Measurements from ENCODE around the gene DPP7.
A peak's percentile ranks its signal among the peaks of the same experiment; 100 is the strongest.

DPP7 gene

GRCh38 chr9:137069508-137070091 lies 44.9 kb downstream of the DPP7 start:
- Histone ChIP-seq H4K20me1 (ENCODE audit: low read depth, low read length) (no peaks in the 10 kb centered on the region), H3K9me2 (replicated peaks; ENCODE audit: insufficient read depth, low read length) (no peaks in the 10 kb centered on the region), H3K4me3 (ENCODE audit: insufficient read depth, low read length, poor library complexity, severe bottlenecking) (peak overlapping the region; percentile 83), H3K4me2 (ENCODE audit: low read depth, low read length, poor library complexity, severe bottlenecking) (peak overlapping the region; percentile 79), H3K9ac (ENCODE audit: low read length) (peak overlapping the region; percentile 80), H2AFZ (ENCODE audit: low read depth, low read length, severe bottlenecking) (no peak overlapping the region), H3K27ac (ENCODE audit: low read depth, low read length) (peak overlapping the region; percentile 70), H3K36me3 (ENCODE audit: low read length) (no peaks in the 10 kb centered on the region), H3F3A (ENCODE audit: insufficient read depth) (peaks cover 13% of the 10 kb centered on the region), H3K79me2 (ENCODE audit: insufficient read depth, low read length) (peaks cover 12% of the 10 kb centered on the region), H3K27me3 (ENCODE audit: low read length) (no peaks in the 10 kb centered on the region), H3K9me3 (ENCODE audit: insufficient read depth, low read length) (no peaks in the 10 kb centered on the region)
- TF ChIP-seq CTCF (IDR thresholded peaks at IDR 0.05; ENCODE audit: insufficient read depth, low read length, poor library complexity, severe bottlenecking) (no peak), EZH2phosphoT487 (conservative IDR thresholded peaks at IDR 0.05; ENCODE audit: low read length) (no peak)

- H4K20me1 ChIP-seq (ENCODE audit: low read depth, low read length), result no peaks in the 10 kb centered on the region
- TF ChIP-seq CTCF (IDR thresholded peaks at IDR 0.05; ENCODE audit: insufficient read depth, low read length, poor library complexity, severe bottlenecking), result no peak
- no peak for TF ChIP-seq EZH2phosphoT487 (conservative IDR thresholded peaks at IDR 0.05; ENCODE audit: low read length)
- no peaks in the 10 kb centered on the region for H3K9me2 ChIP-seq (replicated peaks; ENCODE audit: insufficient read depth, low read length)
- H3K4me3 ChIP-seq (ENCODE audit: insufficient read depth, low read length, poor library complexity, severe bottlenecking), result peak overlapping the region; percentile 83
- peak overlapping the region; percentile 80 for H3K9ac ChIP-seq (ENCODE audit: low read length)
- peak overlapping the region; percentile 70 for H3K27ac ChIP-seq (ENCODE audit: low read depth, low read length)
- H2AFZ ChIP-seq (ENCODE audit: low read depth, low read length, severe bottlenecking), result no peak overlapping the region
- no peaks in the 10 kb centered on the region for H3K36me3 ChIP-seq (ENCODE audit: low read length)
- H3F3A ChIP-seq (ENCODE audit: insufficient read depth), result peaks cover 13% of the 10 kb centered on the region
- H3K9me3 ChIP-seq (ENCODE audit: insufficient read depth, low read length), result no peaks in the 10 kb centered on the region
- H3K27me3 ChIP-seq (ENCODE audit: low read length), result no peaks in the 10 kb centered on the region
- peaks cover 12% of the 10 kb centered on the region for H3K79me2 ChIP-seq (ENCODE audit: insufficient read depth, low read length)
- H3K4me2 ChIP-seq (ENCODE audit: low read depth, low read length, poor library complexity, severe bottlenecking), result peak overlapping the region; percentile 79
Observed at GRCh38 chr9:137068539-137069507, 45.7 kb downstream of the DPP7 start.

- H3K9me2 ChIP-seq (replicated peaks; ENCODE audit: insufficient read depth, low read length), result no peaks in the 10 kb centered on the region
- H3K36me3 ChIP-seq (ENCODE audit: low read length), result no peaks in the 10 kb centered on the region
- peaks cover 13% of the 10 kb centered on the region for H3F3A ChIP-seq (ENCODE audit: insufficient read depth)
- peak overlapping the region; percentile 80; the same call in 1 of the 2 replicates for H3K9ac ChIP-seq (ENCODE audit: low read length)
- H4K20me1 ChIP-seq (ENCODE audit: low read depth, low read length), result no peaks in the 10 kb centered on the region
- H3K4me3 ChIP-seq (ENCODE audit: insufficient read depth, low read length, poor library complexity, severe bottlenecking), result no peak overlapping the region
- H3K27ac ChIP-seq (ENCODE audit: low read depth, low read length), result peak overlapping the region; percentile 70
- no peaks in the 10 kb centered on the region for H3K9me3 ChIP-seq (ENCODE audit: insufficient read depth, low read length)
- H2AFZ ChIP-seq (ENCODE audit: low read depth, low read length, severe bottlenecking), result no peak overlapping the region
- peak overlapping the region; percentile 79 for H3K4me2 ChIP-seq (ENCODE audit: low read depth, low read length, poor library complexity, severe bottlenecking)
- TF ChIP-seq EZH2phosphoT487 (conservative IDR thresholded peaks at IDR 0.05; ENCODE audit: low read length), result no peak
- peak; percentile 52 for TF ChIP-seq CTCF (IDR thresholded peaks at IDR 0.05; ENCODE audit: insufficient read depth, low read length, poor library complexity, severe bottlenecking)
- no peaks in the 10 kb centered on the region for H3K27me3 ChIP-seq (ENCODE audit: low read length)
- peaks cover 12% of the 10 kb centered on the region for H3K79me2 ChIP-seq (ENCODE audit: insufficient read depth, low read length)
Observed at GRCh38 chr9:137067860-137068538, 46.5 kb downstream of the DPP7 start.

All from SU-DHL-6 (cell line).